PC-3 (cell line): ENCODE data around the gene HSF2BP. TPM values are rescaled to one million over a fixed set of nuclear protein-coding genes. Genes with fewer than 3 reads are reported as not detected.

Experiments
- ATAC-seq: fragments of 200-7000 bp; cut with Tn5 transposase; 2 replicates; pipeline ENCODE4 v1.9.1; 2020; ENCODE audit warnings: mild to moderate bottlenecking, moderate library complexity
- BruUV-seq: library from RNA; stranded (reverse); fragments of 400-500 nt; replicated peaks from 2 replicates; lab custom pipeline; 2021; lab: Mats Ljungman, UMichigan
- CTCF ChIA-PET: fragments of 300-600 bp; sonication (Branson Sonifier 250); formaldehyde crosslinking; loops from one replicate; lab custom pipeline; 2022; ENCODE audit warnings: antibody characterized with exemption; lab: Charles Lee
- POLR2A ChIA-PET: fragments of 300-600 bp; sonication (Branson Sonifier 250); formaldehyde crosslinking; loops from one replicate; lab custom pipeline; 2022; ENCODE audit warnings: antibody characterized with exemption; ENCODE audit not compliant: unreplicated experiment; lab: Charles Lee
- DNase-seq: peaks from one replicate; pipeline ENCODE4 v3.0.0-alpha.2; 2015
- H2AFZ ChIP-seq: fragments of 300-600 bp; sonication (generic); 2 replicates; pipeline ENCODE4 v1.6.0; 2016; ENCODE audit warnings: antibody characterized with exemption, low read length
- H3F3A ChIP-seq: fragments of 300-600 bp; sonication (generic); one replicate; pipeline ENCODE4 v1.6.0; 2017; ENCODE audit warnings: antibody characterized with exemption, low read length, control low read depth, mild to moderate bottlenecking; ENCODE audit not compliant: unreplicated experiment
- H3K27ac ChIP-seq: fragments of 300-600 bp; sonication (generic); 2 replicates; pipeline ENCODE4 v1.5.1; 2016; ENCODE audit warnings: mild to moderate bottlenecking, low read length
- H3K27me3 ChIP-seq: fragments of 300-600 bp; sonication (generic); 2 replicates; pipeline ENCODE4 v1.6.1; 2016; ENCODE audit warnings: low read length, mixed read lengths
- H3K36me3 ChIP-seq: fragments of 300-600 bp; sonication (generic); 2 replicates; pipeline ENCODE4 v1.6.1; 2016; ENCODE audit warnings: low read depth, mixed run types, low read length, mixed read lengths
- H3K4me1 ChIP-seq: fragments of 300-600 bp; sonication (generic); 2 replicates; pipeline ENCODE4 v1.5.1; 2016; ENCODE audit warnings: low read length; ENCODE audit not compliant: insufficient read depth
- H3K4me2 ChIP-seq: fragments of 300-600 bp; sonication (generic); 2 replicates; pipeline ENCODE4 v1.6.0; 2016; ENCODE audit warnings: low read length
- H3K4me3 ChIP-seq: fragments of 300-600 bp; sonication (generic); 2 replicates; pipeline ENCODE4 v1.5.1; 2016; ENCODE audit warnings: mild to moderate bottlenecking, low read length, mixed read lengths
- H3K79me2 ChIP-seq: fragments of 300-600 bp; sonication (generic); 2 replicates; pipeline ENCODE4 v1.6.1; 2017; ENCODE audit warnings: low read length, mixed read lengths
- H3K9ac ChIP-seq: fragments of 300-600 bp; sonication (generic); 2 replicates; pipeline ENCODE4 v1.6.0; 2016; ENCODE audit warnings: mild to moderate bottlenecking, low read length
- H3K9me2 ChIP-seq: fragments of 300-600 bp; sonication (generic); replicated peaks from 2 replicates; pipeline ENCODE4 v1.6.1; 2016; ENCODE audit warnings: mixed run types, low read length, mixed read lengths
- H3K9me3 ChIP-seq: fragments of 300-600 bp; sonication (generic); 2 replicates; pipeline ENCODE4 v1.6.1; 2016; ENCODE audit warnings: low read length, mixed read lengths
- H4K20me1 ChIP-seq: fragments of 300-600 bp; sonication (generic); 2 replicates; pipeline ENCODE4 v1.6.1; 2016; ENCODE audit warnings: low read length, mixed read lengths
- EZH2 ChIP-seq: fragments of 300-600 bp; sonication (generic); IDR thresholded peaks from one replicate; pipeline ENCODE4 v1.6.1; 2017; ENCODE audit warnings: antibody characterized with exemption, mild to moderate bottlenecking, low read length; ENCODE audit not compliant: unreplicated experiment
- EZH2phosphoT487 ChIP-seq: fragments of 300-600 bp; sonication (generic); IDR thresholded peaks from 2 replicates; pipeline ENCODE4 v1.6.1; 2018; ENCODE audit warnings: mild to moderate bottlenecking, antibody characterized with exemption, low read length, borderline replicate concordance
- intact Hi-C: fragments of 100-400 bp; cut with micrococcal nuclease; formaldehyde crosslinking; loops from 2 replicates; pipeline ENCODE4 v1.9.0; 2023
- total RNA-seq: library from RNA; depleted of rRNA; stranded (reverse); fragments of >200 nt; gene quantifications from 2 replicates; pipeline ENCODE4 v1.2.3, GENCODE V29; 2014
- TF ChIP-seq, protein P1 (sequence below): fragments of 300-600 bp; sonication (generic); conservative IDR thresholded peaks from 2 replicates; pipeline ENCODE4 v1.5.1; 2017; ENCODE audit warnings: antibody characterized with exemption, low read depth, mild to moderate bottlenecking, low read length

Gene HSF2BP
- total RNA-seq, 1 experiment from 2014 or later, result 2.4 TPM

DNA sequence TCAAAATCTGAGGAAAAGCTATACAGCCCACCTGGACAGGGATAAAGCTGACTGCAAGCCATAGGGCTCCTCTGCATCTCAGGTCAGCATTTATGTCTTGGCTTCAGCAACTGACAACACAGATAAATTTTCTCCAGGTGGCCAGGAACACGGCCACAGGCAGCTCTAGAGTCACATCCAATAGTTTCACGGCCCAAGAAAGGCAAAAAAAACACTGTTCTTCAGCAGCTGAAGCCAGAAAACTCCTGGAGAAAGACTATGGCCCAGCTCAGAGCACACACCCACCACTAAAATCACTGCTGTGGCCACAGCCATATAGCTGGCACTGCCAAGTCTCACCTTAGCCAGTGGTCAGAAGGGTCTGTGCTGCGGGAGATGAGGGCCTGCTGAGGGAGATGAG, 77.8 kb downstream of the HSF2BP start:
- CTCF ChIA-PET, result no interaction called here
- no TSS peak for BruUV-seq

DNA sequence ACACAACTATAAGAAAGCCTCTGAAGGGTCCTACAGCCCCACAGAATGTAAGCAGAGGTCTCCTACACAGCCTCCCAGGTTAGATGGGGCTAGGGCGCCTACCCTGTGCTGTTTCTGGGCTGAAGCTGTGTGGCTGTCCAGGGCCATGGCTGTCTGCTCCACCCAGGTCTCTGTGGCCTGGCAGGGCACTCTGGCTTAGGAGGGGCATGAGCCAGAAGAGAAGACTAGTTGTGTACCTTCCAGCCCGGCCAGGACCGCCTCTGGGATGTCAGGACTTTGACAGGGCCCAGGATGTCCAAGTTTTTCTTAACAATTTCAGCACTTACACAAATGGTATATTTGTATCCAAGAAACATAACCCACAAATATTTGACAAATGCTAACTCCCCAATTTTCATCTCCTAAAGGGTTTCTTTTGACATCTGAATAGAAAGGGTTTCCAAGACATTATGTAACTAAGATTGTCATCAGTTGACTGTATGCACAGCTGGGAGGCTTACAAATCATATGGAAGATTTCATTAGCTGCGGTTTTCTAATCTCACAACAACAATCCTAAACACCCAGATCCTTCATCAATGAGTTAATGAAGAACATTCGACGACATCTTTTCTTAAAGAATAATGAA, 80.5 kb downstream of the HSF2BP start:
- ATAC-seq (no peak), DNase-seq (no peak)
- Histone ChIP-seq H3F3A (no peaks in the 10 kb centered on the region), H3K4me3 (no peak overlapping the region), H4K20me1 (no peaks in the 10 kb centered on the region), H3K9ac (no peak overlapping the region), H3K9me2 (no peaks in the 10 kb centered on the region), H2AFZ (no peak overlapping the region), H3K27me3 (no peaks in the 10 kb centered on the region), H3K9me3 (no peaks in the 10 kb centered on the region), H3K4me2 (no peak overlapping the region), H3K36me3 (no peaks in the 10 kb centered on the region), H3K27ac (no peak overlapping the region), H3K4me1 (no peaks in the 10 kb centered on the region), H3K79me2 (no peaks in the 10 kb centered on the region)
- BruUV-seq, result no TSS peak
- intact Hi-C loops, result no loop called here
- ChIA-PET CTCF (no interaction called here), POLR2A (no interaction called here)
- TF ChIP-seq EZH2, result no peak
- TF ChIP-seq, protein P1, sequence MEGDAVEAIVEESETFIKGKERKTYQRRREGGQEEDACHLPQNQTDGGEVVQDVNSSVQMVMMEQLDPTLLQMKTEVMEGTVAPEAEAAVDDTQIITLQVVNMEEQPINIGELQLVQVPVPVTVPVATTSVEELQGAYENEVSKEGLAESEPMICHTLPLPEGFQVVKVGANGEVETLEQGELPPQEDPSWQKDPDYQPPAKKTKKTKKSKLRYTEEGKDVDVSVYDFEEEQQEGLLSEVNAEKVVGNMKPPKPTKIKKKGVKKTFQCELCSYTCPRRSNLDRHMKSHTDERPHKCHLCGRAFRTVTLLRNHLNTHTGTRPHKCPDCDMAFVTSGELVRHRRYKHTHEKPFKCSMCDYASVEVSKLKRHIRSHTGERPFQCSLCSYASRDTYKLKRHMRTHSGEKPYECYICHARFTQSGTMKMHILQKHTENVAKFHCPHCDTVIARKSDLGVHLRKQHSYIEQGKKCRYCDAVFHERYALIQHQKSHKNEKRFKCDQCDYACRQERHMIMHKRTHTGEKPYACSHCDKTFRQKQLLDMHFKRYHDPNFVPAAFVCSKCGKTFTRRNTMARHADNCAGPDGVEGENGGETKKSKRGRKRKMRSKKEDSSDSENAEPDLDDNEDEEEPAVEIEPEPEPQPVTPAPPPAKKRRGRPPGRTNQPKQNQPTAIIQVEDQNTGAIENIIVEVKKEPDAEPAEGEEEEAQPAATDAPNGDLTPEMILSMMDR, result no peak
- TF ChIP-seq EZH2phosphoT487, result no peak

More for the DNA sequence above, 77.8 kb downstream of the HSF2BP start:
- H3K9ac ChIP-seq, result no peak overlapping the region
- no peaks in the 10 kb centered on the region for H4K20me1 ChIP-seq
- H3K4me2 ChIP-seq, result no peak overlapping the region
- H3K4me3 ChIP-seq, result no peak overlapping the region
- H3K27me3 ChIP-seq, result no peaks in the 10 kb centered on the region
- H3K4me1 ChIP-seq, result peaks cover 11% of the 10 kb centered on the region
- TF ChIP-seq, protein P1, result no peak
- no peak for TF ChIP-seq EZH2phosphoT487
- no peak for TF ChIP-seq EZH2
- intact Hi-C loops, result no loop called here
- no peaks in the 10 kb centered on the region for H3K79me2 ChIP-seq
- H3K36me3 ChIP-seq, result no peaks in the 10 kb centered on the region
- no peak overlapping the region for H2AFZ ChIP-seq
- DNase-seq (no peak), ATAC-seq (no peak)
- no peaks in the 10 kb centered on the region for H3K9me2 ChIP-seq
- H3F3A ChIP-seq, result no peaks in the 10 kb centered on the region
- no peak overlapping the region for H3K27ac ChIP-seq
- POLR2A ChIA-PET, result no interaction called here
- no peaks in the 10 kb centered on the region for H3K9me3 ChIP-seq

DNA sequence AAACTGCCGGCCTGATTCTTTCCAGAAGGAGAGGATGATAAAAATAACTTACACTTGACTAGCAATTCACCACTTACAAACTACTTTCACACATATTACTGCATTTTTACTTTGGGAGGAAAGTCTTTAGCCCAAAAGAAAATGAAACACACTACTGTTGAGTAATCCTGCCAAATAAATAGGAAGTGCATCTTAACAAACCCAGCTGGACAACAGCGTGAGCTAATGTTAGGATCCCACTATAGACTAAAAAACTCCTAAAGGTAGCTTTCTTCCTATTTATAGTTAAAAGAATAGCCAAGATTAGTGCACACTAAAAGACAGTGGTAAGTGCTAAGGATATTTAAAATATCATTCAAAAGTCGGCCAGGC, 83.8 kb downstream of the HSF2BP start:
- BruUV-seq, result no TSS peak
- POLR2A ChIA-PET, result no interaction called here

More for the DNA sequence above, 83.8 kb downstream of the HSF2BP start:
- Histone ChIP-seq H4K20me1 (no peaks in the 10 kb centered on the region), H3F3A (no peaks in the 10 kb centered on the region), H3K4me2 (no peak overlapping the region), H3K36me3 (no peaks in the 10 kb centered on the region), H3K27me3 (no peaks in the 10 kb centered on the region), H3K9ac (no peak overlapping the region), H3K9me3 (no peaks in the 10 kb centered on the region), H3K4me1 (no peaks in the 10 kb centered on the region), H3K9me2 (no peaks in the 10 kb centered on the region), H3K79me2 (no peaks in the 10 kb centered on the region), H3K4me3 (no peak overlapping the region), H2AFZ (no peak overlapping the region), H3K27ac (no peak overlapping the region)
- intact Hi-C loops, result no loop called here
- ATAC-seq (no peak), DNase-seq (no peak)
- TF ChIP-seq EZH2phosphoT487, result no peak
- TF ChIP-seq, protein P1, result no peak
- TF ChIP-seq EZH2, result no peak
- CTCF ChIA-PET, result no interaction called here
